Ovary (tissue), 9 donors: Measurements from ENCODE around the gene GABRG3. TPM values are rescaled to one million over a fixed set of nuclear protein-coding genes. Genes with fewer than 3 reads are reported as not detected.

Source experiments
- DNase-seq, 5 donors: peaks; one replicate each; pipeline ENCODE4 v3.0.0-alpha.2; 2019 to 2020
- H3K27ac ChIP-seq, 2 donors: fragments of 200-600 bp; one replicate each; pipeline versions ENCODE4 v1.5.1 to v1.8.0; 2019 to 2022
- H3K27me3 ChIP-seq: fragments of 200-600 bp; one replicate; pipeline ENCODE4 v1.8.0; 2022
- H3K36me3 ChIP-seq: fragments of 200-600 bp; sonication (generic); one replicate; pipeline ENCODE4 v1.5.1; 2019
- H3K4me1 ChIP-seq: one replicate; pipeline ENCODE4 v1.8.1; 2013; ENCODE audit warnings: mild to moderate bottlenecking, moderate library complexity; ENCODE audit not compliant: insufficient read depth
- H3K4me3 ChIP-seq: fragments of 200-600 bp; sonication (generic); one replicate; pipeline ENCODE4 v1.5.1; 2017
- H3K9me3 ChIP-seq, 2 donors: fragments of 200-600 bp in 1 of 2; sonication (generic) in 1 of 2; one replicate each; pipeline versions ENCODE4 v1.5.1 to v1.8.1; 2013 to 2019; ENCODE audit warnings: mild to moderate bottlenecking in 1 of 2, moderate library complexity in 1 of 2
- EP300 ChIP-seq: sonication (generic); formaldehyde crosslinking; IDR thresholded peaks from one replicate; pipeline ENCODE4 v1.6.1; 2017; ENCODE audit warnings: antibody characterized with exemption
- POLR2A ChIP-seq: fragments of 450-650 bp; IDR thresholded peaks from one replicate; pipeline ENCODE4 v1.6.1; 2017; ENCODE audit warnings: antibody characterized with exemption, mild to moderate bottlenecking, moderate library complexity
- WGBS, 3 donors: extraction: QIAGEN DNeasy Blood & Tissue Kit in 1 of 3; methylation state at CpG; one replicate each; pipeline versions ENCODE4 v1.1.5 to v1.1.7; 2013 to 2017; 5-methylcytosine and 5-hydroxymethylcytosine counted together
- intact Hi-C, 4 donors: fragments of 100-400 bp; cut with DNase I; formaldehyde crosslinking; loops; one replicate each; pipeline versions ENCODE4 v1.11.0 to v1.15.1; 2022 to 2023
- polyA plus RNA-seq, 2 donors: library from polyadenylated mRNA; stranded (reverse); fragments of 200-250 nt in 1 of 2; fragments of 350-450 nt in 1 of 2; fragmentation: Illumina TruSeq in 1 of 2; extraction: RNeasy Lipid Tissue Mini Kit (QIAGEN cat#74804) in 1 of 2; gene quantifications; one replicate each; pipeline ENCODE4 v1.2.3, GENCODE V29; 2013 to 2014
- total RNA-seq, 7 donors: library from RNA; depleted of rRNA in 2 of 7; stranded (reverse); fragments of >200 nt in 2 of 7; fragmentation: NEBNext Ultra II Directional in 3 of 7; extraction: Animal tissue kit (Norgen Biotek cat#: 25700) in 3 of 7; gene quantifications; one replicate each; pipeline versions ENCODE4 v1.1.0 to v1.2.4, GENCODE V29; 2016 to 2023
- TF ChIP-seq, protein P1 (sequence below), 3 donors: fragments of 450-650 bp in 2 of 3; fragments of 200-600 bp in 1 of 3; IDR thresholded peaks; one replicate each; pipeline versions ENCODE4 v1.5.1 to v1.8.0; 2016 to 2022; ENCODE audit warnings: antibody characterized with exemption in 3 of 3, mild to moderate bottlenecking in 1 of 3
- donor health status: DM: no; HTN: no; CAD: no; lungs with moderate emphysema.
- donor health status: DM: no; HTN: no; CAD: no.
- donor health status: Bipolar disorder and iron deficiency.
- donor health status: DM: yes; HTN: yes; CAD: no.
- donor health status: DM: no; HTN: no; CAD: no.
- donor health status: DM: yes; HTN: yes; CAD: no.

The GABRG3 gene
- total and polyA plus RNA-seq, 9 donors = 0.01 to 0.18 (median 0.13) TPM; not detected in 6

DNA sequence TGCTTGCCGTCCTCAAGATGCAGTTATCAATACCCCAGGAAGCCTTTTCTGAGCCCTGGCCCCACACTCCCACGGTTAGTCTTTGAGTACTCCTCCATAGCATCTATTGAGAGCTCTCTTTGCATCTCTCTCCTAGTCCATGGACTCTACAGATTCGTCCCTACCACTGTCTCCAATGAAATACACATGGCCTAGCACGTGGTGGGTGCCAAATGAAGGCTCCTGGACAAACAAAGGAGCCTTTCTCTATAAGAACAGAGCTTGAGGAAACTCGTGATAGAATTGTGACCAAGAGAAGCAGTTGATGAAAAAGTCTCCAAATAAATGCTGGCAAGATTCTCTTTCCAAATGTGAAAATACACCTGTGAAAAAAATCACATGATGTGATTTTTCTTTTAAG lies 166.1 kb downstream of the GABRG3 start:
- no peak for DNase-seq
- intact Hi-C loops = no loop called here
- H3K9me3 ChIP-seq = no peaks in the 10 kb centered on the region
- TF ChIP-seq POLR2A (no peak), EP300 (no peak)
- TF ChIP-seq, protein P1, sequence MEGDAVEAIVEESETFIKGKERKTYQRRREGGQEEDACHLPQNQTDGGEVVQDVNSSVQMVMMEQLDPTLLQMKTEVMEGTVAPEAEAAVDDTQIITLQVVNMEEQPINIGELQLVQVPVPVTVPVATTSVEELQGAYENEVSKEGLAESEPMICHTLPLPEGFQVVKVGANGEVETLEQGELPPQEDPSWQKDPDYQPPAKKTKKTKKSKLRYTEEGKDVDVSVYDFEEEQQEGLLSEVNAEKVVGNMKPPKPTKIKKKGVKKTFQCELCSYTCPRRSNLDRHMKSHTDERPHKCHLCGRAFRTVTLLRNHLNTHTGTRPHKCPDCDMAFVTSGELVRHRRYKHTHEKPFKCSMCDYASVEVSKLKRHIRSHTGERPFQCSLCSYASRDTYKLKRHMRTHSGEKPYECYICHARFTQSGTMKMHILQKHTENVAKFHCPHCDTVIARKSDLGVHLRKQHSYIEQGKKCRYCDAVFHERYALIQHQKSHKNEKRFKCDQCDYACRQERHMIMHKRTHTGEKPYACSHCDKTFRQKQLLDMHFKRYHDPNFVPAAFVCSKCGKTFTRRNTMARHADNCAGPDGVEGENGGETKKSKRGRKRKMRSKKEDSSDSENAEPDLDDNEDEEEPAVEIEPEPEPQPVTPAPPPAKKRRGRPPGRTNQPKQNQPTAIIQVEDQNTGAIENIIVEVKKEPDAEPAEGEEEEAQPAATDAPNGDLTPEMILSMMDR (IDR thresholded peaks at IDR 0.05) = no peak
- H3K4me1 ChIP-seq = no peaks in the 10 kb centered on the region
- no peaks in the 10 kb centered on the region for H3K36me3 ChIP-seq
- H3K27ac ChIP-seq = no peak overlapping the region
- no peaks in the 10 kb centered on the region for H3K27me3 ChIP-seq
- no peak overlapping the region for H3K4me3 ChIP-seq
- 31 to 42% (median 41%) methylated on average over 5 of the region's 5 CpGs for WGBS, 3 donors

DNA sequence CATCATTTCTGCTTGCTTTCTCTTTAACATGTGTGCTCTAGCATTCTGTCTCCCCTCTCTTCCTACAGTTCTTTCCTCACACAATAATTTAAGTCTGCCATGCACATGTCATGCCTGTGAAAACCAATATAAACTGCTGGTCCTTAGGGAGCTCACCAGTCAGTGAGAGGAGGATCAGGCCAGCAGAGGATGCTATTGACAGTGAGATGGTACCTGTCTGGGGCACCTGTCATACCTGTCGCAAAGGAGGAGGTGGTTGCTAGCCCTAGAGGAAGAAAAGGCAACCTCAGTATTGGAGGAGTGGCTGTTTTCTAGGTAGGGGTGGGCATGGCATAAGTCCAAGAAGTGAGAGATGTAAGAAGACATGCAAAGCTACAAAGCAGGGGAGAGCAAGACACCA lies 194.6 kb downstream of the GABRG3 start:
- Histone ChIP-seq H3K9me3 (no peaks in the 10 kb centered on the region), H3K27me3 (no peaks in the 10 kb centered on the region), H3K4me3 (no peak overlapping the region), H3K4me1 (no peaks in the 10 kb centered on the region), H3K36me3 (no peaks in the 10 kb centered on the region), H3K27ac (no peak overlapping the region)
- whole genome bisulfite sequencing, 3 donors = 85 to 100% (median 90%) methylated on average over 1 of the region's 1 CpG
- intact Hi-C loops = no loop called here
- no peak for DNase-seq
- TF ChIP-seq, protein P1 (IDR thresholded peaks at IDR 0.05) = no peak
- no peak for TF ChIP-seq EP300
- TF ChIP-seq POLR2A = no peak

DNA sequence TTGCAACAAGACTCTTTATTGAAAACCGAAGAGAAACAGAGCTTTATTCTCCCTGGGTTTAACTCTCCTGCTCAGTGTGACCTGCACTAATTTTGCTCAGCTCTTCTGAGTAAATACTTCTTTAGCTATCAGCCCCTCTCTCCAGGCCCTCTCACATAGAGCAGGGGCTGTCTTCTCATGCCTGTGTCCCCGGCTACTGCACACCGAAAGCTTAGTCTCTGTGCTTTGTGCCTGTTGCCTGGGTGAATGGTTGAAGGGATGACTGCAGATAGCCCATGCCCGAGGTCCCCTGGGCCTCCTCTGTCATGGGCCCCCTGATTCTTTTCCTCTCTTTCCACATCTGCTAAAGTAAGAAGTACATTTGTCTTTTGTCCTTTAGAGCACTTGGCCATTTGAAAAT lies 195.9 kb downstream of the GABRG3 start:
- intact Hi-C loops = no loop called here

DNA sequence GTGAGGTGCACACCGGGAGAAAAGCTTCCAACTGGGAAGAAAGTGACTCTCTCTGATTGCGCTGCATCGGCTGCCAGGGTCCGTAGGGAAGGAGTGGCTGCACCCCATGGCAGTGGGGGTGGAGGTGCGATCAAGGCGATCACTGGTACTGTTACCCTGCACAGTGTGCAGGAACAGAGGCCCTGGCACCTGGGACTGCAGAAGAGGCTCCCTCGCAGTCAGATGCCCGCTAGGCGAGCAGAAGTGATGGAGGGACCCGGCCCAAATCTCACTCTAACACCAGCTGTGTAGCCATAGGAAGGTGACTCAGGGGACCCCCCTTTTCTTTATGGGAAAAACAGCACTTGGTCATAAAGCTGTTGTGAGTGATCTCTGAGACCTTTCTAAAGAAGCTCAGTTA lies 196.8 kb downstream of the GABRG3 start:
- Histone ChIP-seq H3K27me3 (no peaks in the 10 kb centered on the region), H3K36me3 (no peaks in the 10 kb centered on the region), H3K4me3 (no peak overlapping the region), H3K4me1 (no peaks in the 10 kb centered on the region), H3K27ac (no peak overlapping the region), H3K9me3 (no peaks in the 10 kb centered on the region)
- 85 to 89% (median 88%) methylated on average over 10 of the region's 10 CpGs for WGBS, 3 donors
- intact Hi-C loops = no loop called here
- no peak for DNase-seq
- TF ChIP-seq POLR2A = no peak
- TF ChIP-seq, protein P1 (IDR thresholded peaks at IDR 0.05) = no peak
- TF ChIP-seq EP300 = no peak

More for the DNA sequence above, 195.9 kb downstream of the GABRG3 start:
- no peak for DNase-seq
- no peaks in the 10 kb centered on the region for H3K36me3 ChIP-seq
- no peaks in the 10 kb centered on the region for H3K9me3 ChIP-seq
- WGBS, 3 donors = 72 to 78% (median 77%) methylated on average over 4 of the region's 4 CpGs
- no peaks in the 10 kb centered on the region for H3K27me3 ChIP-seq
- H3K4me3 ChIP-seq = no peak overlapping the region
- no peaks in the 10 kb centered on the region for H3K4me1 ChIP-seq
- TF ChIP-seq EP300 (no peak), POLR2A (no peak)
- TF ChIP-seq, protein P1 (IDR thresholded peaks at IDR 0.05) = no peak
- H3K27ac ChIP-seq = no peak overlapping the region

DNA sequence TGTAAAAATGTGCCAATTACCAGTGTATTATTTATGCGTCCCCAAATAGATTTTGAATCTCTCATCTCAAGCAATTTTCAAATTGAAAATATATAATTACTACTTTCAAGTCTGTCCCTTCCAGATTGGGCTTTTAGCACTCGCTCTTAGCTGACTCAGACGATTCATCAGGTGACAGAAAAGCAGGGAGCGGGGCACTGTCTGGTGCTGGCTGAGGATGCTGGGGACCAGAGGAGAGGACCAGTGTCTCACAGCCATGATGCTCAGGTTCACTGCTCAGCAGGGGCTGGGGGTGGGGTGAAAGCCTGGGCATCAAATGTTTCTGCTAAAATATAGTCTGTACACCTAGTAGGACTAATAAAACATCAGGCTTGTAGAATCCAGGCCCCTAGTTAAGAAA lies 199.9 kb downstream of the GABRG3 start:
- Histone ChIP-seq H3K9me3 (no peaks in the 10 kb centered on the region), H3K27me3 (no peaks in the 10 kb centered on the region), H3K36me3 (no peaks in the 10 kb centered on the region), H3K27ac (no peak overlapping the region), H3K4me1 (no peaks in the 10 kb centered on the region), H3K4me3 (no peak overlapping the region)
- WGBS, 3 donors = 82 to 90% (median 88%) methylated on average over 4 of the region's 4 CpGs
- no peak for TF ChIP-seq POLR2A
- no peak for TF ChIP-seq EP300
- TF ChIP-seq, protein P1 (IDR thresholded peaks at IDR 0.05) = no peak
- intact Hi-C loops = no loop called here
- no peak for DNase-seq
